GM18861 (cell line): ENCODE results near the gene KCTD2.
"Not testable (repeated sequence)": the region's sequence is repeated elsewhere in the genome, so short reads cannot be mapped to it uniquely, and the experiment has no call there.

Source experiments
- ATAC-seq: cut with Tn5 transposase; IDR thresholded peaks from one replicate; pipeline ENCODE4 v1.9.1; 2021; ENCODE audit not compliant: unreplicated experiment

The KCTD2 gene

DNA sequence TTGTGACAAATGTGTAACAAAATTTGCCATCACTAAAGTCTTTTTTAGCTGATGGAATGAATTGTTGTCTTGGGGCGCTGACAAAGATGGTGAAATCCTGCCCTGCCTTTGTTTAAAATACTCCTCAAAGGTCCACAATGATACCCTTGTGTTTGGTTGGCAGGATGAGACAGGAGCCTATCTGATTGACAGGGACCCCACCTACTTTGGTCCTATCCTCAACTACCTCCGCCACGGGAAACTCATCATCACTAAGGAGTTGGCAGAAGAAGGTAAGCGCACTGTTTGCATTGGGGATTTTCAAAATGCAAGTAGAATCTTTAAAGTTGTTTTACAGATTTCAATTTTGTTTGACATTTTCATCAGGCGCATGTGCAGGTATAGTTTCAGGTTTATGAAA, 2.0 kb downstream of the KCTD2 start:
- no peak for ATAC-seq

DNA sequence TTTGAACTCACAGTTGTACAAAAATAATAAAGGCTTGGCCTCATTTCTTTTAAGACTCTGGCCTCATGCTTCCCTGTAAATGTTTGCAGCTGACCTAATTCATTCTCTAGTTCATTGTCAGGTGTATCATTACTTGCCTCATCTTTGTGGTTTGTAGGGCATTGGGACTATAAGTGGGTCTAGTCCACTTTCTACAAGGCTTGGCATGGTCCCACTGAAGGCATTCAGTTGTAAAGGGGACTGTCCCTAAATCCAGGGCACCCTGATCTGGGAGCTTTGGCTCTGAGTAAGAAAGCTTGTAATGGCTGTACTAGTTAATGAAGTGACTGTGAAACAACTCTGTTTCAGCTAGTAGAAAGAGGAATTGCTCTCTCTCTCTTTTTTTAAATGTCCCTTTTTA, 2.7 kb downstream of the KCTD2 start:
- ATAC-seq: no peak

DNA sequence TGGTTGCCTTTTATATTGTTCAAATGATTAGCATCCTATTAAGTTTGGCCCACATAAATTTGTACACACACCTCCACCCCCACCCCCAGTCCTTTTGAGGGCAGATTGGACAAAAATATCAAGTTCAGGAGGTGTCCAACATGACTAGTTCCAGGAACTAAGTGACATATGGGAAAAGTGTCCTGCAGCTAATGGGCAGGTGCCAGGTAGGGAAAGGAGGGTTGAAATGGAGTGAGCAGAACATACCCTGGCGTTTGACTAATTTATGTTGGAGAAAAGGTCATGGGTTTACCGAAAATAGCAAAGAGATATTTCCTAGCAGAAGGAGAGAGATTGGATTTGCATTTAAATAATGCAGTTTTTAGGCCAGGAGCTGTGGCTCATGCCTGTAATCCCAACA, 4.9 kb downstream of the KCTD2 start:
- no peak for ATAC-seq

DNA sequence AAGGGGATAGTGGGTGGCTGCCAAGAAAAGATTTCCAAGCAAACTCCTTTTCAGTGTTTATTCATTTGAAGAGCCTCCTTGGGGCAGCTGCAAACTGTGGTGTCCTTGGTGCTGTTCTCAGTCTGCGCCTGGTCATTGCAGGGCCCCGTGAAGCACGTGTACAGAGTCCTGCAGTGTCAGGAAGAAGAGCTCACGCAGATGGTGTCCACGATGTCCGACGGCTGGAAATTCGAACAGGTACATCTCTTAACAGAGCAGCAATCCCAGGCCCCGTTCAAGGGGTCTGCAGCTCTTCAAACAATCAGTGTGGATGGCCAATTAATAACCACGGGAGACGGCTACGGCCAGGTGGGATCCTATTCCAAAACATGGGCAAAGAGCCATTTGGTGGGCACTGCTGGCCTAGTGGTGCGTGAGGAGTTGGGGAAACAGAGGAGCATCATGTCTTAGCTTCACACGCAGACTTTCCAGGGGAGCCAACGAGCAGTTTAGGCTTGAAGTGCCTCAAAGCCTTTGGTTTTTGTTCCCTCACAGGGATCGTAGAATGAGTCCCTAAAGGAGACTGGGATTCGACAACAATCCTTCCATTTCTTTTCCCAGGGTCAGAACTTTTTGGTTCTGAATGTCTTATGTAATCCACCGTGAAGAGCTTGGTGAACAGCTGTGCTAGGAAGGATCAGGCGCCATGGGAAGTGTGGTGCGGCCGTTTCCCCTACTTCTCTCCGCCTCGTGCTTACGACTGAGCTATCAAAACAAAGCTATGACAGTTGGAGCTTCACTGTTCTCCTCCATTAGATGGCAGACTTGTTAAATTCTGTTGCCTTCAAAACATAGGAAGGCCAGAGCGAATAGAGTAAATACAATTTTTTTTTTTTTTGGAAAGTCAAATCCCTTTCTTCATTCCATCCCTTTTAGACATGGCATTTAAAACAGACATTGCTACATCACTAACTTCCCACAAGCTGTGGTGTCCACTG, 12.6 kb downstream of the KCTD2 start:
- no peak for ATAC-seq

DNA sequence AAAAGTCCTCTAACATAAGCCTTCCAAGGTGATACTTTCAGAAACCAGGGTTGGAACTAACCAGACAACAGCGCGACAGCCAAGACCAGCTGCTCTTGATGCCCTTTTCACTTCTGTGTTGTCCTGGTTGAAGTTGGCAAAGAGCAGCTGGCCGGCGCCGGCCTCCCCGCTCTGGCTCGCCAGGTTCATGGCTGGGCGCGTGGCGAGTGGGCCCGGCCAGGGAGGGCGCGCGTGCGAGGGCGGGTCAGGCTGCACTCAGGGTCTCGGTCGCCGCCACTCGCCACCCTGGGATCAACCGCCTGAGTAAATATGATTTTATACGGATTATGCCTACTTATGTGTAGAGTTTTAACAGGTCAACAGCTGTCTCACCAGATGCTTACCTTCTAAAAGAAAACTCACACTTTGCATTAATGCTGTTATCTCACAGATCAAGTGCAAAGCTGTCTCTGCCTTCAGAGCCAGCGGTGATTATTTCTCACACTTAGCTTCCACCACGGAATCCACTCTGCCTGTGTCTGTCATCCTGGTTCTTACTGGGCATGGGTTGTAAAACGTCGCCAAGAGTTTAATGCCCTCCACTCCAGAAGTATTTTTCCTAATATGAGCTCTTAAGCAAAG, 13.5 kb downstream of the KCTD2 start:
- no peak for ATAC-seq

DNA sequence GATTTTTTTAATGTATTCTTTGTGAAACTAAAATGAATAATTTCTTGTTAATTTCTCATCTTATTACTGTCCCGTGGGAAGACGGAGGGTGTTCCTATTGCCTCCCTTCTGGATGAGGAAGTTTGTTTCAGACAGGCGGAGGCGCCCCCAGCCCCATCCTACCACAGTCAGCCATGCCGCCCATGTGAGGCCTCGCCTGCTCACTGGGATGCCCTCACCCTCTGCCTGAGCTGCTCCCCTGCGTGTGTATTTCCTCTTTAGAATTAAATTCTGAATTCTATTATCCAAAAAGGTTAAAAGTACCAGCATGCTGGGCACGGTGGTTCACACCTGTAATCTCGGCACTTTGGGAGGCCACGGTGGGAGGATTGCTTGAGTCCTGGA, 14.0 kb downstream of the KCTD2 start:
- ATAC-seq: no peak

DNA sequence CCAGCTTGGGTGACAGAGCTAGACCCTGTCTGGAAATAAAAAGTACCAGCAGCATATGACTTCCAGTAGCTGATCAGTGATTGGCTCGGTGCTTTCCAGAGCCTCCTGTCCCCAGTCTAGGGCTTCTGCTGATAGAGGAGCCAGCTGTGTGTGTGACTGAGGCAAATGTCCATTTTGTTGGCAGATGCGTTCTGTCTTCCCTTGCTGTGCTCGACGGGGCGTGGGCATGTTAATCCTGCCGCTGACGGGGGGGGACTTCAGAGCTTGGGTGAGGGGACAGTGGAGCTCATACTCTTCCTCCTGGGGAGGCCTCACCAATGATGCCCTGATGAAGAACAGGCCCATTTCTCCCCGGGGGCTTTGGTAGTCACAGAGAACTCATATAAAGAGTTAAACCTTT, 14.6 kb downstream of the KCTD2 start:
- ATAC-seq: no peak

DNA sequence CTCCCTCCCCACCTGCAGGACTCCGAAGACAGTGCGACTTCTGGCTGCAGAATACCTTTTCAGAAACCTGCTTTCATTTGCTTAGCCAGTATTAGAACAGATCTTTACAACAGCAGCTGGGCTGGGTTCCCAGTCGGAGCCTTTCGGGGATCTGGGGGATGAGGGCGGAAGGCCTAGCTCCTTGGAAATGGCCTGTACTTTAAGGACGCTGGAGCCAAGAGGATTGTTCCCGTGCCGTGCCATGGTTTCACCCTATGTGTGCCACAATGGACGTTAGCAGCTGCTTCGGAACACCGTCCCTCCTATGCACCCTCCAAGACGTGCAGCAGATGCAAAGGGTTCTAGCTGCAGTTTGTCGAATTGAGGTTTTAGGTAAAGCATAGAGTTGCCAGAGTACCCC, 16.2 kb downstream of the KCTD2 start:
- no peak for ATAC-seq

DNA sequence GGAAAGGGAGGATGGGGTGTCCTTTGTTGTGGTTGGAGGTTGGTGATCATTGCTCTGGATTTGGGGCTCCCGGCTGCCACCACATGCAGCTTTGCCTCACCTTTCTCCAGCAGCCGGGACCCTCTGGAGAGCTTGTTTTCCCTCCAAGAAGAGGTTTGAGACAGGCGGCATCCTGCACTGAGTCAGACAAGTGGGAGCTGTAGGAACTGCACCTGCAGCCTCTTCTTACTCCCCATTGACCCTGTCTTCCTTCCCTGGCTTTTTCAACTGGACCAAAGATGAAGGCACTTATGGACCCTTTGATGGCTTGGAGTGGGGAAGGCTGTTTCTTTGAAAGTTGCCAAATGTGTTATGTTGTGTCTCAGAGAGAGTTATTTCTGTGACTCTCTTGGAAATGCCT, 16.6 kb downstream of the KCTD2 start:
- no peak for ATAC-seq

DNA sequence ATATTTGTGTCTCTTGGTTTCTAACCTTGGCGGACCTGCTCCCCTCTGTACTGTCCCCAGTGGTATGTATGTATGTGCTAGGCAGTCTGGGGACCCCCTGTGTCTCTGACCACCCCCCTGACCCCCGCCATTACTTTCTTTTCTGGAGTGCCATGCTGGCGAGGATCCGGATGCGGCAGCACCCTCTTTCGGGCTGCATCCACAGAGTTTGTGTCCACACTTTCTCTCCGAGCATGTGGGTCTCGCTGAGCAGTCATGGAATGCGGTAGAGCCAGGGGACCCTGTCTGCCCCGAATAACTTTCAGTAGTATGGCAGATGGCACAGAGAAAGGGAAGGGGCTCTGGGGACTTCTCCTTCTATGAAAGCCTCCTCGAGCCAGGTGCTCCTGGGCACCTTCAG, 17.0 kb downstream of the KCTD2 start:
- no peak for ATAC-seq

DNA sequence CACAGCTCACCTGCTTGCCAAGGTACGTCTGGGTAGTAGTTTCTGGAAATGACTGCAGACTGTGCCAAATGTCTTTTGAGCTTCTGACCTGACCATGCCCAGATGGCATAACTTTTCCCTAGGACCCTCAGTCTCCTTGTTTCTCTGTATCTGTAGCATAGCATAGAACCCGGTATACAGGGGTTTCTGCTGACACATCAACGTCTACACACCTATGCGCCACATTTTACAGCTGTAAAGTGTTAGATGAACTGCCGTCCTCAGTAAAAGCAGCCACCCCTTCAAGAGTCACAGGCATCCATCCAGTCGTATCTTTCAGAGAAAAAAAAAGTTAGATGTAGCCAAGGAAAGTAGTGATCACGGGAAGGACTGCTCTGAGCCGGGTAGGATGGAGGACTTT, 17.4 kb downstream of the KCTD2 start:
- ATAC-seq: no peak

DNA sequence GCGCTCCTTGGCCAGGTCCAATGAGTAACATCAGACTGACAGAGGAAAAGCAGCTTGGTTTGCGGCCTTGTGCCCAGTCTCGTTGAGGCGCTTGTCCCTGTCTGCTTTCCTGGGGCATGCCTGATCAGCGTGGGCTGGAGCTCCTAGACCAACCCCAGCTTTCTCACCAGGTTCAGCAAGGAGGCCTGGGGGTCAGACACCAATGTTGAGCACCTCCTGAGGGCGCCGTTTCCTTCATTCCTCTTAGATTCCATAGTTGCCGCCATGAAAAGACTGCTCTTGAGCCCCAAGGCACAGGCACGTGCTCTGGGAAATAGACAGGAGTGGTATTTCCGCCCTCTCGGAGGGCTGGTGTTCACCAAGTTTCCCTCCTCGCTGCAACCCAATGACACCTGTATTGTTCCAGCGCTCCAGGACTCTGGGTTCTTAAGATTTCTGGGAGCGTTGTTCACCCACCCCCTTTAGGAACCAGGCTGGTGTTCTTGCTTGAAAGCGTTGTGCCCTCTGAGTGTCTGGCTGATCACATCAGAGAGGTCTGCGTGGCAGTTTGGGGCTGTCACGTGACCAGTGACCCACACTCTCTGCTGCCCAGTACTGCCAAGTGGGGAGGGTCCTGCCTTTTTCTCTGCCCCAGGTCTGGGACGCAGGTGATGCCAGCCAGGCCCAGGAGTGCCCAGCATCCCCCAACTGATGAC, 18.0 kb downstream of the KCTD2 start:
- no peak for ATAC-seq

DNA sequence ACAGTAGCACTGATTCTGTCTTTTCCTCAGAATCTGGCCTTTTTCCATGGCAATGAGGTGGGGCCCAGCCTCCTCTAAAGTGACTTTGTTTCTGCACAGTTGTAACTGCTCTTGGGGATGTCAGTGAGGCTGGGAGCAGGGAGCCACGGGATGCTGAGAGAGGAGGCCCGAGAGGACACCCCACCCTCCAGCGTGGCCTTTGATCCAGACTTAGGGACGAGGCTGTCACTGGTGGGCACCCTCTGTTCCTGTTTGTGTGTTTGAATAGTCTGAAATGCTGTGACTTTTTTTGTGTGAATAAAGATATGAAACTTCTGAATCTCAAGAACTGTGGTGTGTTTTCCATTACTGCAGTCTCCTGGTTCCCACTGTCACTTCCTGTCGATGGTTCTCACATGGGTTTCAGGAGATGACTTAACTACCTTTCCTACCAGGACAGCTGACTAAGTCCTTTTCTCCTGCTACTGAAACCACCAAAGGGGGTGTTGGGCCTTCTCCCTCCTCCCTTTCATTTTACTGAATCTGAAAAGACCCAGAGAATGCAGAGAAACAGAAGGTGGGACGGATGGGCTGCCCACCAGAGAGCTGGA, 18.6 kb downstream of the KCTD2 start:
- no peak for ATAC-seq

DNA sequence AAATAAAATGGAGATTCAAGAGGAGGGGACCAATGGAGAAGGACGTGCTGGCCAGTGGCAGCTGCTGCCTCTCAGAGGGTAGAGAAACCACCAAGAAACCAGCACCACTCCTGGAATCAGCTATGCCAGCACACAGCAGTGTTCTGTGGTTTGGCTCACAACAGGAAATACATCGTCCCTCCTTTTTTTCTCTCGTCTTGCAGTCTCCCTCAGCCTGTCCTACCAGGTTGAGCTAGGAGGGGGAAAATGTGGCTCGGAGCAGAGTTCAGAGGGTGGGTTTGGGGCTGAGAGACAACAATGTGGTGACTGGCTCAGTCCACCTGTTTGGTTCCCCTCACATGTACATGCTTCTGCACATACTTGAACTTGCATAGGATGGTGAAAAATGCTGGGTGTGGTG, 20.8 kb downstream of the KCTD2 start:
- no peak for ATAC-seq

DNA sequence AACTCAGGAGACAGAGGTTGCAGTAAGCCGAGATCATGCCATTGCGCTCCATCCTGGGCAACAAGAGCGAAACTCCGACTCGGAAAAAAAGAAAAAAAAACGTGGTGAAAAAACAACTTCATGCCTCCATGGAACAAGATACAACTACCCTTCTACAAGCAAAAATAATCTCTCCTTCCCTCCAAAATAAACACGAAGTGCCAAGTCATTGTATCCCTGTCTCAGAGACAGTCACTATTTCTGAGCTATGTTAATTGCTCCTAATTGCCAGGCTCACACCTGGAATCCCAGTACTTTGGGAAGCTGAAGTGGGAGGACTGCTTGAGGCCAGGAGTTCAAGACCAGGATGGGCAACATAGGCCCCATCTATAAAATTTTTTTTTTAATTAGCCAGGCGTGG, 21.7 kb downstream of the KCTD2 start:
- ATAC-seq: no peak

DNA sequence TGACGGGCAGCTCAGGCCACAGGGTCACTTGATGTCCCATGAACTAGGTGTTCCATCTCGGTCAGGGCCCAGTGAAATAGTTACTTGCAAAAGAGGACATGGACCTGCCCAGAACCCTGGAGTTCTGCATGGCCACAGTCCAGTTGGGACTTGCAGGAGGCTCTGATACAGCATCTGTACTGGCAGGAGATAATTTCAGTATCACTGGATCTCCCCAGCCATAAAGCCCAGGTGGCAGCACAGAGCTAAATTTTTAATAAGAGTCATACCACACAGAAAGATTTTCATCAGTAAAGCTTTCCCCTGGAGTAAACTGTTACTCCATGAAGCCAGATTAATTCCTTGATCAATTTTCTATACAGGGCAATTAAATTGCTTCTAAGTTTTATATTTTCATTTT, 22.8 kb downstream of the KCTD2 start:
- ATAC-seq: no peak

DNA sequence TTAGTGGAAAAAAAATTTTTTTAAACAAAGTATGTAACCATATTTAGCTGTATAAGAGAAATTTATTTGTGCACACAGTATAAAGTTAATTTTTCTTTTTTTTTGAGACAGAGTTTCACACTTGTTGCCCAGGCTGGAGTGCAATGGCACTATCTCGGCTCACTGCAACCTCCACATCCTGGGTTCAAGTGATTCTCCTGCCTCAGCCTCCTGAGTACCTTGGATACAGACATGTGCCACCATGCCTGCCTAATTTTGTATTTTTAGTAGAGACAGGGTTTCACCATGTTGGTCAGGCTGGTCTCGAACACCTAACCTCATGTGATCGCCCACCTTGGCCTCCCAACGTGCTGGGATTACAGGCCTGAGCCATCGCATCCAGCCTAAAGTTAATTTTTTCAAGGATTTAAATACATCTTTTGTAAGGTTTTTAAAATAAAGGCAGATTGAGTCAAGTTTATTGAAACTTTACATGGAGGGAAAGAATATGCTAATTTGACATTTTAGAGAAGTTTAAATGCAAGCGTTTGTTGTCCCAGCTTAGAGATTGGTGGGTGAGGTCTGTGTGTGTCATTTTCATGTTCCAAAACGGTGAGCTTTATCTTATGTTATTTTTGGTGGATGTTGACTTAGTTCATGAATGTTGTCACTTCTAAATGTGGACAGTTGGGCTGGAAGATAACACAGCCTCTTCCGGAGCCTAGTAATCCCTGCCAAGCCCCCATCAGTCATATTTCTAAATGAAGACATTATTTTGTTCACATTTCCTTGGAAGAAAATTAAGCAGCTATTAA, 24.6 kb downstream of the KCTD2 start:
- not testable (repeated sequence) for ATAC-seq

DNA sequence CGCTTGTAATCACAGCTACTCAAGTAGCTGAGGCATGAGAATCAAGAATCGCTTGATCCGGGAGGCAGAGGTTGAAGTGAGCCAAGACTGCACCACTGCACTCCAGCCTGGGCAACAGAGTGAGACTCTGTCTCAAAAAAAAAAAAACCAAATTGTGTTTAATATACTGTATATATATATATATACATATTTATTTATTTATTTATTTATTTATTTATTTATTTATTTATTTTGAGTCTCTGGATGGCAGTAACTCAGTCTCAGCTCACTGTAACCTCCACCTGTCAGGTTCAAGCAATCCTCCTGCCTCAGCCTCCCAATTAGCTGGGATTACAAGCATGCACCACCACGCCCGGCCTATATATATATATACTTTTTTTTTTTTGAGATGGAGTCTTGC, 25.9 kb downstream of the KCTD2 start:
- not testable (repeated sequence) for ATAC-seq

DNA sequence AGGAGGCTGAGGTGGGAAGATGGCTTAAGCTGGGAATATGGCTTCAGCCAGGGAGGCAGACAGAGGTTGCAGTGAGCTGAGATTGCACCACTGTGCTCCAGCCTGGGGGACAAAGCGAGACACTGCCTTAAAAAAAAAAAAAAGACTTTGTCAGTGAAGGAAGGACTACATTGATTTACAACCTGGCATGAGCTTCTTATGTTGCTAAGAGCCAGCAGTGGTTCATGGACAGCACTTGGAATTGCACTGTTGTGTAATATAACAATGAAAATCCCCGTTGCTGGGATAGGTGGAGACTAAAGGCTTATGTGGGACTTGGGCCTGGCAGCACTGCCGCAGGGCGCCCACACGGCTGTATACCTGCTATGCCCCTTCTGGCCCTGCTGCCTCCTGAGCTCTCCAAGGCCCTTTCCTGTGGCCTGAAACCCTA, 26.6 kb downstream of the KCTD2 start:
- ATAC-seq: no peak

DNA sequence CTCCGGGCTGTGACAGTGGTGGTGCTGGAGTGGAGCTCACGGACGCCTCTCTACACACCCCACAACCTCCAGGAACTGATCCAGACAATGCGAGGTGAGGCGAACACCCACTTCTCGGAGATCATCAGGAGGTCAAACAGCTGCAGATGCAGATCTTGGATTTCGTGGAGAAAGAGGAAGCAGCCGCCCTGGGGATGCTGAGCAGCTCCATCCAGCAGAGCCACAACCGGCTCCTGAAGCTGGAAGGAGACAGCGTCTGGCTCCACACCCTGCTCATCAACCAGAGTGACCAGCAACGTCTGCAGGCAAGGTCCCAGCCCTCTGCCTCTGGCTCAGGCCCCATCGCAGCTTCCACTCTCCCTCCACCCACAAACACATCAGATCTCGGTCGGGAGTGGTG, 27.5 kb downstream of the KCTD2 start:
- no peak for ATAC-seq
